Left lung (tissue), 10 donors: ENCODE results near the gene LDHA. TPM values are rescaled to one million over a fixed set of nuclear protein-coding genes. Genes with fewer than 3 reads are reported as not detected.

Experiments used
- ATAC-seq: fragments of 200-7000 bp; cut with Tn5 transposase; one replicate; pipeline ENCODE4 v1.9.1; 2020; ENCODE audit warnings: moderate library complexity
- DNase-seq, 4 donors: peaks; one replicate each; pipeline ENCODE4 v3.0.0-alpha.2; 2013 to 2020
- H3K27ac ChIP-seq, 2 donors: fragments of 200-600 bp; sonication (generic) in 1 of 2; one replicate each; pipeline versions ENCODE4 v1.5.0 to v1.8.0; 2020 to 2021
- H3K27me3 ChIP-seq, 2 donors: fragments of 200-600 bp; sonication (generic) in 1 of 2; one replicate each; pipeline versions ENCODE4 v1.5.0 to v1.8.0; 2020 to 2021
- H3K36me3 ChIP-seq, 2 donors: fragments of 200-600 bp; sonication (generic) in 1 of 2; one replicate each; pipeline versions ENCODE4 v1.5.0 to v1.8.0; 2020 to 2021
- H3K4me1 ChIP-seq, 2 donors: fragments of 200-600 bp; one replicate each; pipeline ENCODE4 v1.8.0; 2021
- H3K4me3 ChIP-seq, 2 donors: fragments of 200-600 bp; sonication (generic) in 1 of 2; one replicate each; pipeline versions ENCODE4 v1.5.0 to v1.8.0; 2020 to 2021; ENCODE audit warnings: mild to moderate bottlenecking in 1 of 2
- H3K9me3 ChIP-seq, 2 donors: fragments of 200-600 bp; sonication (generic) in 1 of 2; one replicate each; pipeline versions ENCODE4 v1.5.0 to v1.8.0; 2020 to 2021
- intact Hi-C, 2 donors: fragments of 100-400 bp; cut with DNase I; formaldehyde crosslinking; loops; one replicate each; pipeline versions ENCODE4 v1.11.2 to v1.14.2; 2022
- polyA plus RNA-seq, 6 donors: library from polyadenylated mRNA; unstranded; fragments of 120-200 nt; gene quantifications; one replicate each; pipeline ENCODE4 v1.2.1, GENCODE V29; 2013; ENCODE audit not compliant: insufficient read length in 6 of 6
- total RNA-seq, 2 donors: library from RNA; stranded (reverse); fragmentation: NEBNext Ultra II Directional; extraction: Animal tissue kit (Norgen Biotek cat#: 25700); gene quantifications; one replicate each; pipeline ENCODE4 v1.2.1, GENCODE V29; 2021
- TF ChIP-seq, protein P1 (sequence below), 2 donors: fragments of 200-600 bp; sonication (generic) in 1 of 2; IDR thresholded peaks; one replicate each; pipeline versions ENCODE4 v1.5.0 to v1.8.0; 2021; ENCODE audit warnings: antibody characterized with exemption in 2 of 2
- donor health status: DM: no; HTN: yes; CAD: no.
- donor health status: DM: no; HTN: no; CAD: no.

LDHA gene
- total and polyA plus RNA-seq, 8 donors, result 283 to 550 (median 386) TPM

DNA sequence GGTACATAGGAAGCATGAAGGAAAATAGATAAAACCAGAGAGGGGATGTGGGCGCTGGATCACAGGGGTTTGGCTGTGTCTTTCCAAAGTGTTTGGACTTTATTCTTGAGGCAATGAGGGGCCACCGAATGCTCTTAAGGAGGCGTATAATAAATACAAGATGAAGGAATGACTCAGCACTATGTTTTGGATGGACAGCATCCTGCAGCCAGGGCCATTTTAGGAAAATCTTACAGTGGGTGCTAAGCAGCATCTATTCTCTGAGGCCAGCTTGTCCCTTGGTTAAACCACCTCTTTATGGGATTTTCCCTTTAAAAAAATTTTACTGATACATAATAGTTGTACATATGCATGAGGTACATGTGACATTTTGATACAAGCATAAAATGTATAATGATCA is 4.3 kb upstream of the LDHA start:
- Histone ChIP-seq H3K27ac (no peak overlapping the region), H3K9me3 (no peaks in the 10 kb centered on the region), H3K36me3 (no peaks in the 10 kb centered on the region), H3K4me1 (peaks cover 7 to 27% of the 10 kb centered on the region in 2 donors), H3K4me3 (no peak overlapping the region), H3K27me3 (no peaks in the 10 kb centered on the region)
- DNase-seq, result no peak
- ATAC-seq, result no peak
- intact Hi-C loops, result no loop called here
- TF ChIP-seq, protein P1, sequence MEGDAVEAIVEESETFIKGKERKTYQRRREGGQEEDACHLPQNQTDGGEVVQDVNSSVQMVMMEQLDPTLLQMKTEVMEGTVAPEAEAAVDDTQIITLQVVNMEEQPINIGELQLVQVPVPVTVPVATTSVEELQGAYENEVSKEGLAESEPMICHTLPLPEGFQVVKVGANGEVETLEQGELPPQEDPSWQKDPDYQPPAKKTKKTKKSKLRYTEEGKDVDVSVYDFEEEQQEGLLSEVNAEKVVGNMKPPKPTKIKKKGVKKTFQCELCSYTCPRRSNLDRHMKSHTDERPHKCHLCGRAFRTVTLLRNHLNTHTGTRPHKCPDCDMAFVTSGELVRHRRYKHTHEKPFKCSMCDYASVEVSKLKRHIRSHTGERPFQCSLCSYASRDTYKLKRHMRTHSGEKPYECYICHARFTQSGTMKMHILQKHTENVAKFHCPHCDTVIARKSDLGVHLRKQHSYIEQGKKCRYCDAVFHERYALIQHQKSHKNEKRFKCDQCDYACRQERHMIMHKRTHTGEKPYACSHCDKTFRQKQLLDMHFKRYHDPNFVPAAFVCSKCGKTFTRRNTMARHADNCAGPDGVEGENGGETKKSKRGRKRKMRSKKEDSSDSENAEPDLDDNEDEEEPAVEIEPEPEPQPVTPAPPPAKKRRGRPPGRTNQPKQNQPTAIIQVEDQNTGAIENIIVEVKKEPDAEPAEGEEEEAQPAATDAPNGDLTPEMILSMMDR (IDR thresholded peaks at IDR 0.05), result no peak

DNA sequence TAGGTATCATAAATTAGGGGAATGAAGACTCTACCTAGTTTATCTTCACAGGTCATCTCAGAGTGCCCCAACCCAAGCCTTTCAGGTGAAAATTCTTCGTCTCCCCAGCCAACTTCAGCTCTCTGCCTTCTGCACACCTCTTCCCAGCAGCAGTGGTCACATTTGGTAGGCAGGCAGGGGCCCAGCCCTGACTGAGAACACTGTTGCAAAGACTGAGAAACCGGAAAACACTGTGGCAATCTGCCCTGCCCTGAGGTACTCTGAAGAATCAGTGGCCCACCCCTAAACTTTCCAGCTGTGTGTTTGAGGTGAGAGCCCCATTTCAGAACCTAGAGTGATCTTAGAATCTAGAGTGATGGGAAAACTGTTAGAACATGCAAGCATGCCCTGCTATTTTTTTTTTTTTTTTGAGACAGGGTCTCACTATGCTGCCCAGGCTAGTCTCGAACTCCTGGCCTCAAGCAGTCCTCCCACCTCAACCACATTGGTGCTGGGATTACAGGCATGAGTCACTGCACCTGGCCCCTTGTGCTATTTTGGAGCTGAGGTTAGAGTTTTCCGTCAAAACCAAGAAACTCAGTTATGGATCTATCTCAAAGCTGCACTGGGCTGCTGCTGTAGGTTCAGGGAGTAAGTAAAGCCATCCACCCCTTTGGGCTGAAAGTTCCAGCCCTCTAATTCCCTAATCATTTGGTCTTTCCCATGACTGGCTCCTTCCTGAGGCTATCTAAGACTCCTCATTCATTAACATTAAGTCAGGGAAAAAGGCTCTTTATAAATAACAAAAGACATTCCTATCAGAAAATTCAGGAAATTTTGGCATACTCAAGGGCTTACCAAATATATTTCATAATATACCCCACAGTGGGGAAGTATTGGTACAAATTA is 1.7 kb upstream of the LDHA start:
- intact Hi-C loops, result no loop called here
- peaks cover 7 to 38% of the 10 kb centered on the region in 2 donors for H3K4me1 ChIP-seq
- no peak for DNase-seq
- H3K27ac ChIP-seq, result peak overlapping the region in 1 of 2 donors; percentile 96
- no peak overlapping the region for H3K4me3 ChIP-seq
- H3K27me3 ChIP-seq, result no peaks in the 10 kb centered on the region
- TF ChIP-seq, protein P1 (IDR thresholded peaks at IDR 0.05), result no peak
- peaks cover 0 to 14% of the 10 kb centered on the region in 2 donors for H3K36me3 ChIP-seq
- no peaks in the 10 kb centered on the region for H3K9me3 ChIP-seq
- no peak for ATAC-seq

DNA sequence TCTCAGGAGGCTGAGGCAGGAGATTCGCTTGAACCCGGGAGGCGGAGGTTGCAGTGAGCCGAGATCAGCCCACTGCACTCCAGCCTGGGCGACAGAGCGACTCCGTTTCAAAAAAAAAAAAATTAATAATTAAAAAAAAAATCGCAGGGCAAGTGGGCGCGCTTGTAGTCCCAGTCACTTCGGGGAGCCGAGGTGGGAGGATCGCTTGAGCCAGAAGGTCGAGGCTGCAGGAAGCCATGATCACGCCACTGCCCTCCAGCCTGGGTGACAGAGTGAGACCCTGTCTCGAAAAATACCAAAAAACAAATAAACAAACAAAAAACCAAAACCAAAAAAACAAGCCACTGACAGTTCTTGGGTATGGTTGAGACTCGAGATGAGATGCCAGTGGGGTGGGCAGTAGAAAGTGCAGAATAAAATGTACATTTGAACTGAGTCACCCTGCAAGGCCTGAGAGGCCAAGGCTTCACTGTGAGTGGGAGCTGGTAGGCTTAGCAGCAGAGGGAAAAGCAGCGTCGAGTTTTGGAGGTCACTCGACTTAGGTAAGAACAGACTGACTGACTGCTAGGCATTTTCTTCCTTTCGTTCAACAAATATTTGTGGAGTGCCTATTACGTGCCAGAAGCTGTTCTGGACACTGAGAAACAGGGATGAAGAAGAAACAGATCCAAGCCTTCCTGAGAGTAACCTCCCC is 635 bp upstream of the LDHA start:
- ATAC-seq (peak; percentile 5), DNase-seq (no peak)
- Histone ChIP-seq H3K27ac (peak overlapping the region; percentile 96), H3K4me1 (peaks cover 7 to 45% of the 10 kb centered on the region in 2 donors), H3K27me3 (no peaks in the 10 kb centered on the region), H3K4me3 (peak overlapping the region in 1 of 2 donors; percentile 87), H3K36me3 (peaks cover 0 to 25% of the 10 kb centered on the region in 2 donors), H3K9me3 (no peaks in the 10 kb centered on the region)
- intact Hi-C loops, result no loop called here
- TF ChIP-seq, protein P1 (IDR thresholded peaks at IDR 0.05), result no peak

- peaks cover 7 to 48% of the 10 kb centered on the region in 2 donors for H3K4me1 ChIP-seq
- no peaks in the 10 kb centered on the region for H3K27me3 ChIP-seq
- peaks cover 0 to 39% of the 10 kb centered on the region in 2 donors for H3K36me3 ChIP-seq
- DNase-seq (peak in 2 of 4 donors; percentile 17 to 36), ATAC-seq (peak; percentile 2)
- no peaks in the 10 kb centered on the region for H3K9me3 ChIP-seq
- peak overlapping the region; percentile 80 to 87 for H3K4me3 ChIP-seq
- TF ChIP-seq, protein P1 (IDR thresholded peaks at IDR 0.05), result no peak
- intact Hi-C loops, result no loop called here
- peak overlapping the region; percentile 96 for H3K27ac ChIP-seq
Measured at GRCh38 chr11:18394928-18395734, 768 bp downstream of the LDHA start.
